ENCODE measurements around the gene SLC43A3.

Gene SLC43A3

DNA sequence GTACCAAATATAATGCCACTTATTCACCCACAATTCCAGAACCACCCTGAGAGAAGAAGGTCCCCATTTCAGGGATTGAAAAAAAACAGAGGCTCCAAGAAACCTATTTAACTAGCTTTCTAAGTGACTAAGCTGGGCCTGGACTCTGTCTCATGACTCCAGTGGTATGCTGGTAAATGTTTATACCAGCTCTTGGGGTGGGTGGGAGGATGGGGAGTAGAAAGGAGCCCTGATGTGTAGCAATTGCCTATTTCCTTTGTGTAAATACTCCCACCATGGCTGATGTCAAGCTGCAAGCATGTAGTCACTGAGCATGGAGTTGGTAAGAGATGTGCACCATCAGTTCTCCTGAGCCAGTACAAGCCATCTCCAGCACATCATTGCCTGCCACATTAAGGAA is 48.7 kb downstream of the SLC43A3 start:
- H3K27ac ChIP-seq (ENCODE audit: insufficient read depth in 1 of 2, low read depth in 1 of 2, low read length in 2 of 2, poor library complexity in 1 of 2, severe bottlenecking in 2 of 2), result no peak overlapping the region
- POLR2A ChIA-PET, result no interaction called here
- no peaks in the 10 kb centered on the region for H3K9me3 ChIP-seq (ENCODE audit: control extremely low read depth in 1 of 5, control insufficient read depth in 4 of 5, insufficient read depth in 2 of 5, low read depth in 1 of 5, low read length in 4 of 5)
- DNase-seq, result no peak
- H3K4me1 ChIP-seq (ENCODE audit: control extremely low read depth in 1 of 4, control insufficient read depth in 4 of 4, insufficient read depth in 4 of 4, low read length in 3 of 4), result peaks cover 0 to 10% (median 8%) of the 10 kb centered on the region in 4 experiments
- no peak overlapping the region for H3K4me3 ChIP-seq (ENCODE audit: control insufficient read depth in 1 of 7, extremely low read depth in 1 of 7, insufficient read depth in 4 of 7, low read depth in 2 of 7, low read length in 6 of 7)
- CTCF ChIA-PET, result interaction anchor here (1.0 to 2.1 kb wide), 4 partner anchors 9 to 113 kb away, joined by 3 to 6 read pairs (median 4); no protein-coding TSS in a partner anchor
- no peaks in the 10 kb centered on the region for H3K36me3 ChIP-seq (ENCODE audit: control insufficient read depth in 4 of 4, insufficient read depth in 4 of 4, low read length in 3 of 4)
- H3K27me3 ChIP-seq (replicated peaks in 2 of 5; ENCODE audit: control insufficient read depth in 4 of 5, insufficient read depth in 5 of 5, low read length in 4 of 5), result peaks cover 0 to 4% (median 0%) of the 10 kb centered on the region in 5 experiments

GRCh38 chr11:57377107-57377506 is 49.8 kb downstream of the SLC43A3 start:
- Histone ChIP-seq H3K9me3 (ENCODE audit: control extremely low read depth in 1 of 5, control insufficient read depth in 4 of 5, insufficient read depth in 2 of 5, low read depth in 1 of 5, low read length in 4 of 5) (no peaks in the 10 kb centered on the region), H3K4me1 (ENCODE audit: control extremely low read depth in 1 of 4, control insufficient read depth in 4 of 4, insufficient read depth in 4 of 4, low read length in 3 of 4) (peaks cover 0 to 8% (median 6%) of the 10 kb centered on the region in 4 experiments), H3K36me3 (ENCODE audit: control insufficient read depth in 4 of 4, insufficient read depth in 4 of 4, low read length in 3 of 4) (no peaks in the 10 kb centered on the region), H3K4me3 (ENCODE audit: control insufficient read depth in 1 of 7, extremely low read depth in 1 of 7, insufficient read depth in 4 of 7, low read depth in 2 of 7, low read length in 6 of 7) (no peak overlapping the region), H3K27ac (ENCODE audit: insufficient read depth in 1 of 2, low read depth in 1 of 2, low read length in 2 of 2, poor library complexity in 1 of 2, severe bottlenecking in 2 of 2) (no peak overlapping the region), H3K27me3 (replicated peaks in 2 of 5; ENCODE audit: control insufficient read depth in 4 of 5, insufficient read depth in 5 of 5, low read length in 4 of 5) (peaks cover 0 to 4% (median 0%) of the 10 kb centered on the region in 5 experiments)
- POLR2A ChIA-PET, result no interaction called here
- DNase-seq, result no peak
- 83% methylated on average over 4 of the region's 5 CpGs for WGBS (ENCODE audit: insufficient coverage)
- CTCF ChIA-PET, result interaction anchor here (1.2 to 1.6 kb wide), 2 partner anchors 10 to 22 kb away, joined by 3 to 6 read pairs; no protein-coding TSS in a partner anchor

GRCh38 chr11:57376095-57377090 is 50.5 kb downstream of the SLC43A3 start:
- ChIA-PET CTCF (interaction anchor here (0.6 to 1.6 kb wide), 3 partner anchors 10 to 23 kb away, joined by 3 to 6 read pairs (median 4); no protein-coding TSS in a partner anchor), POLR2A (no interaction called here)
- no peaks in the 10 kb centered on the region for H3K36me3 ChIP-seq (ENCODE audit: control insufficient read depth in 4 of 4, insufficient read depth in 4 of 4, low read length in 3 of 4)
- no peak overlapping the region for H3K4me3 ChIP-seq (ENCODE audit: control insufficient read depth in 1 of 7, extremely low read depth in 1 of 7, insufficient read depth in 4 of 7, low read depth in 2 of 7, low read length in 6 of 7)
- no peaks in the 10 kb centered on the region for H3K9me3 ChIP-seq (ENCODE audit: control extremely low read depth in 1 of 5, control insufficient read depth in 4 of 5, insufficient read depth in 2 of 5, low read depth in 1 of 5, low read length in 4 of 5)
- DNase-seq, result no peak
- WGBS (ENCODE audit: insufficient coverage), result 60% methylated on average over 15 of the region's 26 CpGs
- H3K4me1 ChIP-seq (ENCODE audit: control extremely low read depth in 1 of 4, control insufficient read depth in 4 of 4, insufficient read depth in 4 of 4, low read length in 3 of 4), result peaks cover 0 to 8% (median 7%) of the 10 kb centered on the region in 4 experiments
- no peak overlapping the region for H3K27ac ChIP-seq (ENCODE audit: insufficient read depth in 1 of 2, low read depth in 1 of 2, low read length in 2 of 2, poor library complexity in 1 of 2, severe bottlenecking in 2 of 2)
- peaks cover 0 to 4% (median 0%) of the 10 kb centered on the region in 5 experiments for H3K27me3 ChIP-seq (replicated peaks in 2 of 5; ENCODE audit: control insufficient read depth in 4 of 5, insufficient read depth in 5 of 5, low read length in 4 of 5)

- no peak for DNase-seq
- Histone ChIP-seq H3K9me3 (ENCODE audit: control extremely low read depth in 1 of 5, control insufficient read depth in 4 of 5, insufficient read depth in 2 of 5, low read depth in 1 of 5, low read length in 4 of 5) (no peaks in the 10 kb centered on the region), H3K27ac (ENCODE audit: insufficient read depth in 1 of 2, low read depth in 1 of 2, low read length in 2 of 2, poor library complexity in 1 of 2, severe bottlenecking in 2 of 2) (no peak overlapping the region), H3K36me3 (ENCODE audit: control insufficient read depth in 4 of 4, insufficient read depth in 4 of 4, low read length in 3 of 4) (no peaks in the 10 kb centered on the region), H3K27me3 (replicated peaks in 2 of 5; ENCODE audit: control insufficient read depth in 4 of 5, insufficient read depth in 5 of 5, low read length in 4 of 5) (peaks cover 0 to 4% (median 0%) of the 10 kb centered on the region in 5 experiments), H3K4me3 (ENCODE audit: control insufficient read depth in 1 of 7, extremely low read depth in 1 of 7, insufficient read depth in 4 of 7, low read depth in 2 of 7, low read length in 6 of 7) (no peak overlapping the region), H3K4me1 (ENCODE audit: control extremely low read depth in 1 of 4, control insufficient read depth in 4 of 4, insufficient read depth in 4 of 4, low read length in 3 of 4) (peaks cover 0 to 13% (median 7%) of the 10 kb centered on the region in 4 experiments)
- POLR2A ChIA-PET, result no interaction called here
- WGBS (ENCODE audit: insufficient coverage), result 20% methylated on average over 2 of the region's 2 CpGs
- CTCF ChIA-PET, result no interaction called here
Observed at GRCh38 chr11:57375490-57375889, 51.4 kb downstream of the SLC43A3 start.

DNA sequence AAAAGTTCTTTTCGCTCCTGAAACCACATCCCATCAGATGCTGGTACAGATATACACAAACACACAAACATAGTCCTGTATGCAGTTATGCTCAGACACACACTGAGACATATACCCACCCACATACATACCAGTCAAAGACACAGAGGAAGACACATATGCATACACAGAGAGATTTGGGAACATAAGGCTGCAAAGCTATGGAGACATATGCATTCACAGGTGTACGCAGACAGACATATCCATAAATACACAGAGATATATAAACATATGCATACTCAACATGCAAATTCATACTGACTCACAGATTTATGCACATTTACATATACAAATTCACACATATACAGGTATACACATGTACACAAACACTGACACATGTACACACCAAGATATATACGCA is 52.0 kb downstream of the SLC43A3 start:
- Histone ChIP-seq H3K4me3 (ENCODE audit: control insufficient read depth in 1 of 7, extremely low read depth in 1 of 7, insufficient read depth in 4 of 7, low read depth in 2 of 7, low read length in 6 of 7) (no peak overlapping the region), H3K27ac (ENCODE audit: insufficient read depth in 1 of 2, low read depth in 1 of 2, low read length in 2 of 2, poor library complexity in 1 of 2, severe bottlenecking in 2 of 2) (no peak overlapping the region), H3K4me1 (ENCODE audit: control extremely low read depth in 1 of 4, control insufficient read depth in 4 of 4, insufficient read depth in 4 of 4, low read length in 3 of 4) (peaks cover 0 to 13% (median 7%) of the 10 kb centered on the region in 4 experiments), H3K9me3 (ENCODE audit: control extremely low read depth in 1 of 5, control insufficient read depth in 4 of 5, insufficient read depth in 2 of 5, low read depth in 1 of 5, low read length in 4 of 5) (no peaks in the 10 kb centered on the region), H3K36me3 (ENCODE audit: control insufficient read depth in 4 of 4, insufficient read depth in 4 of 4, low read length in 3 of 4) (no peaks in the 10 kb centered on the region), H3K27me3 (replicated peaks in 2 of 5; ENCODE audit: control insufficient read depth in 4 of 5, insufficient read depth in 5 of 5, low read length in 4 of 5) (peaks cover 0 to 4% (median 0%) of the 10 kb centered on the region in 5 experiments)
- ChIA-PET POLR2A (no interaction called here), CTCF (no interaction called here)
- 92% methylated on average over 2 of the region's 3 CpGs for WGBS (ENCODE audit: insufficient coverage)
- no peak for DNase-seq

DNA sequence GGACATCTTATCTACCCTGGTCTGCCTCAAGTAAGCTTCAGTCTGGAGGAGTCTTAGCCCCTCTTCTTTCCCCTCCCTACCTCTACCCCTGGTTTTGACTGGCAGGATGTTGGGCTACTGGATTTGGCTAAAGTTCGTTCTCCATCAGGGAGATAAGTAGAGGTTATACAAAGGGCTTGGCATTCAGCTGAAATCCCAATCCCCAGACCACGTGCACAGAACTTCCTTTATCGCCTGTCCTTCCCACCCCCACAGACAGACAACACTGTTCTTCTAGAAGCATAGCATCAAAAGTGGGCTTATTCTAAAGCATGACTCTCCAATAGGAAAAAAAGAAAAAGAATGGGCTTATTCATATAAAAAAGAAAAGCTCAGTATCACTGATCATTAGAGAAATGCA is 53.8 kb downstream of the SLC43A3 start:
- POLR2A ChIA-PET, result no interaction called here

DNA sequence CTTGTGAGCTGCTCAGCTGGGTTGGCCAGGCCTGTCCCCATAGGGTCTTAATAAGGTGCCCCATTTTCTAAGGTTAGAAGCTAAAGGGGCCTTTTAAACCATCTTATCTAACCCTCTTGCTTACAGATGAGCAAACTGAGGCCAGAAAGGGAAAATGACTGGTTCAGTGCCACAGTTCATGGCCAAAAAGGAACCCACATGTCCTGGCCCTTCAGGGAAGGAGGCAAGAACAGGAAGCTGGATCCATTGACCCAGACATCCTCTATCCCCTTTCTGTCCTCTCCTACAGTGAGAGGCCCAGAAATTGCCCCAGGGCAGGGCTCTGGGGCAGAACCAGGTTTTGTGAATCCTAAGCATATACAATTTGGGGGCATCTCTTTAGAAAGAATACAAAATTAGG is 56.0 kb downstream of the SLC43A3 start:
- CTCF ChIA-PET, result no interaction called here
- POLR2A ChIA-PET, result no interaction called here

More for the DNA sequence above, 53.8 kb downstream of the SLC43A3 start:
- DNase-seq, result no peak
- H3K4me1 ChIP-seq (ENCODE audit: control extremely low read depth in 1 of 4, control insufficient read depth in 4 of 4, insufficient read depth in 4 of 4, low read length in 3 of 4), result peaks cover 0 to 28% (median 19%) of the 10 kb centered on the region in 4 experiments
- no peak overlapping the region for H3K4me3 ChIP-seq (ENCODE audit: control insufficient read depth in 1 of 7, extremely low read depth in 1 of 7, insufficient read depth in 4 of 7, low read depth in 2 of 7, low read length in 6 of 7)
- peaks cover 0 to 4% (median 0%) of the 10 kb centered on the region in 5 experiments for H3K27me3 ChIP-seq (replicated peaks in 2 of 5; ENCODE audit: control insufficient read depth in 4 of 5, insufficient read depth in 5 of 5, low read length in 4 of 5)
- no peaks in the 10 kb centered on the region for H3K9me3 ChIP-seq (ENCODE audit: control extremely low read depth in 1 of 5, control insufficient read depth in 4 of 5, insufficient read depth in 2 of 5, low read depth in 1 of 5, low read length in 4 of 5)
- H3K27ac ChIP-seq (ENCODE audit: insufficient read depth in 1 of 2, low read depth in 1 of 2, low read length in 2 of 2, poor library complexity in 1 of 2, severe bottlenecking in 2 of 2), result no peak overlapping the region
- H3K36me3 ChIP-seq (ENCODE audit: control insufficient read depth in 4 of 4, insufficient read depth in 4 of 4, low read length in 3 of 4), result no peaks in the 10 kb centered on the region
- WGBS (ENCODE audit: insufficient coverage), result no CpG with 5 or more reads among the region's 3 CpGs
- CTCF ChIA-PET, result interaction anchor here (1.0 to 1.4 kb wide), 2 partner anchors 11 to 15 kb away, joined by 3 to 4 read pairs; no protein-coding TSS in a partner anchor

More for the DNA sequence above, 56.0 kb downstream of the SLC43A3 start:
- H3K27me3 ChIP-seq (replicated peaks in 2 of 5; ENCODE audit: control insufficient read depth in 4 of 5, insufficient read depth in 5 of 5, low read length in 4 of 5), result no peaks in the 10 kb centered on the region
- no peaks in the 10 kb centered on the region for H3K36me3 ChIP-seq (ENCODE audit: control insufficient read depth in 4 of 4, insufficient read depth in 4 of 4, low read length in 3 of 4)
- peaks cover 1 to 47% (median 25%) of the 10 kb centered on the region in 4 experiments for H3K4me1 ChIP-seq (ENCODE audit: control extremely low read depth in 1 of 4, control insufficient read depth in 4 of 4, insufficient read depth in 4 of 4, low read length in 3 of 4)
- no peak for DNase-seq
- no peak overlapping the region for H3K27ac ChIP-seq (ENCODE audit: insufficient read depth in 1 of 2, low read depth in 1 of 2, low read length in 2 of 2, poor library complexity in 1 of 2, severe bottlenecking in 2 of 2)
- H3K4me3 ChIP-seq (ENCODE audit: control insufficient read depth in 1 of 7, extremely low read depth in 1 of 7, insufficient read depth in 4 of 7, low read depth in 2 of 7, low read length in 6 of 7), result no peak overlapping the region
- H3K9me3 ChIP-seq (ENCODE audit: control extremely low read depth in 1 of 5, control insufficient read depth in 4 of 5, insufficient read depth in 2 of 5, low read depth in 1 of 5, low read length in 4 of 5), result no peaks in the 10 kb centered on the region

Measured in common myeloid progenitor, CD34-positive (primary cell).